HepG2 (cell line): ENCODE data around the gene ACADVL. TPM values are rescaled to one million over a fixed set of nuclear protein-coding genes. Genes with fewer than 3 reads are reported as not detected.

ENCODE experiments used
- FOSL1 ChIP-seq: sonication (generic); formaldehyde crosslinking; IDR thresholded peaks from 2 replicates; pipeline ENCODE4 v1.9.0; 2021; ENCODE audit warnings: missing genetic modification reagents, borderline replicate concordance
- GABPB1 ChIP-seq: IDR thresholded peaks from 2 replicates; pipeline ENCODE4 v1.6.1; 2016; ENCODE audit warnings: mild to moderate bottlenecking, missing genetic modification reagents, moderate library complexity, missing compliant biosample characterization
- HNRNPH1 ChIP-seq: fragments of 200-400 bp; formaldehyde crosslinking; optimal IDR thresholded peaks from 2 replicates; pipeline ENCODE3; 2017; ENCODE audit warnings: mild to moderate bottlenecking, low read depth, low read length
- HNRNPL ChIP-seq: fragments of 200-400 bp; formaldehyde crosslinking; IDR thresholded peaks from 2 replicates; pipeline ENCODE4 v1.6.1; 2017; ENCODE audit warnings: mild to moderate bottlenecking, low read depth, low read length
- MED13 ChIP-seq: sonication (generic); formaldehyde crosslinking; IDR thresholded peaks from 2 replicates; pipeline ENCODE4 v1.5.0; 2020; ENCODE audit warnings: missing genetic modification reagents
- NBN ChIP-seq: fragments of 450-650 bp; conservative IDR thresholded peaks from 2 replicates; pipeline ENCODE4 v1.6.1; 2017
- NCOR1 ChIP-seq: fragments of 200-600 bp; sonication (generic); IDR thresholded peaks from 2 replicates; pipeline ENCODE4 v1.7.0; 2017; ENCODE audit warnings: antibody characterized with exemption, low read length, borderline replicate concordance
- NR2F2 ChIP-seq: IDR thresholded peaks from 2 replicates; pipeline ENCODE4 v1.6.1; 2012; ENCODE audit warnings: low read depth, inconsistent platforms, borderline replicate concordance
- PCBP1 ChIP-seq: fragments of 200-400 bp; formaldehyde crosslinking; IDR thresholded peaks from 2 replicates; pipeline ENCODE4 v1.6.1; 2017; ENCODE audit warnings: mild to moderate bottlenecking, low read depth, low read length, borderline replicate concordance
- POLR2A ChIP-seq, 2 experiments: IDR thresholded peaks; 2 replicates each; pipeline ENCODE4 v1.6.1; 2011; ENCODE audit warnings: low read depth in 2 of 2, low read length in 2 of 2, mild to moderate bottlenecking in 1 of 2, moderate library complexity in 1 of 2; ENCODE audit not compliant: insufficient read depth in 1 of 2
- RAD21 ChIP-seq: fragments of 450-650 bp; formaldehyde crosslinking; IDR thresholded peaks from 2 replicates; pipeline ENCODE4 v1.5.0; 2020; ENCODE audit warnings: mild to moderate bottlenecking
- RCOR2 ChIP-seq: IDR thresholded peaks from 2 replicates; pipeline ENCODE4 v1.6.1; 2016; ENCODE audit warnings: missing biosample characterization, missing genetic modification reagents
- RXRA ChIP-seq: sonication (generic); formaldehyde crosslinking; IDR thresholded peaks from 2 replicates; pipeline ENCODE4 v1.5.1; 2020; ENCODE audit warnings: missing genetic modification reagents
- ZEB1 ChIP-seq: IDR thresholded peaks from 2 replicates; pipeline ENCODE4 v1.6.1; 2012; ENCODE audit warnings: mild to moderate bottlenecking, low read depth, inconsistent platforms; ENCODE audit not compliant: insufficient replicate concordance
- ZNF251 ChIP-seq: sonication (generic); formaldehyde crosslinking; IDR thresholded peaks from 2 replicates; pipeline ENCODE4 v1.9.0; 2021; ENCODE audit warnings: mild to moderate bottlenecking, missing genetic modification reagents
- ZNF264 ChIP-seq: sonication (generic); formaldehyde crosslinking; IDR thresholded peaks from 2 replicates; pipeline ENCODE4 v1.4.0; 2020; ENCODE audit warnings: missing genetic modification reagents
- ZNF282 ChIP-seq: fragments of 450-650 bp; IDR thresholded peaks from 2 replicates; pipeline ENCODE4 v1.6.1; 2018; ENCODE audit not compliant: partially characterized antibody
- ZNF33A ChIP-seq: sonication (generic); formaldehyde crosslinking; IDR thresholded peaks from 2 replicates; pipeline ENCODE4 v1.5.1; 2020; ENCODE audit warnings: missing genetic modification reagents, mild to moderate bottlenecking, moderate library complexity, borderline replicate concordance
- ZNF468 ChIP-seq: sonication (generic); formaldehyde crosslinking; IDR thresholded peaks from 2 replicates; pipeline ENCODE4 v1.8.0; 2022; ENCODE audit warnings: mild to moderate bottlenecking, moderate library complexity, missing genetic modification reagents
- ZNF550 ChIP-seq: sonication (generic); formaldehyde crosslinking; IDR thresholded peaks from 2 replicates; pipeline ENCODE4 v1.4.0; 2020; ENCODE audit warnings: mild to moderate bottlenecking, missing genetic modification reagents, borderline replicate concordance
- ZNF563 ChIP-seq: sonication (generic); formaldehyde crosslinking; IDR thresholded peaks from 2 replicates; pipeline ENCODE4 v1.8.0; 2022; ENCODE audit warnings: mild to moderate bottlenecking, moderate library complexity, missing genetic modification reagents
- ZNF598 ChIP-seq: sonication (generic); formaldehyde crosslinking; IDR thresholded peaks from 2 replicates; pipeline ENCODE4 v1.5.1; 2020; ENCODE audit warnings: mild to moderate bottlenecking, missing genetic modification reagents, borderline replicate concordance
- ZNF619 ChIP-seq: sonication (generic); formaldehyde crosslinking; IDR thresholded peaks from 2 replicates; pipeline ENCODE4 v1.4.0; 2020; ENCODE audit warnings: mild to moderate bottlenecking, missing genetic modification reagents
- ZNF749 ChIP-seq: sonication (generic); formaldehyde crosslinking; IDR thresholded peaks from 2 replicates; pipeline ENCODE4 v1.8.0; 2022; ENCODE audit warnings: mild to moderate bottlenecking, missing genetic modification reagents, moderate library complexity, borderline replicate concordance
- ZNF891 ChIP-seq: sonication (generic); formaldehyde crosslinking; IDR thresholded peaks from 2 replicates; pipeline ENCODE4 v1.5.0; 2020; ENCODE audit warnings: mild to moderate bottlenecking, missing genetic modification reagents
- polyA plus RNA-seq, 8 experiments: library from polyadenylated mRNA; depleted of rRNA in 3 of 8; stranded (reverse) in 7 of 8; unstranded in 1 of 8; fragments of >200 nt; fragmentation: Illumina TruSeq in 4 of 8; extraction: Trizol in 4 of 8; gene quantifications; 2 replicates each; pipeline versions ENCODE4 v1.2.1 to v1.2.3, GENCODE V29; 2011 to 2016; ENCODE audit warnings: low read depth in 4 of 8, missing spikeins in 1 of 8, mixed read lengths in 1 of 8; ENCODE audit not compliant: insufficient read depth in 1 of 8
- total RNA-seq, 5 experiments: library from RNA; depleted of rRNA; stranded (reverse); fragments of >200 nt; fragmentation: Illumina TruSeq; extraction: Trizol; gene quantifications; 2 replicates each; pipeline ENCODE4 v1.2.3, GENCODE V29; 2016; ENCODE audit warnings: low read depth in 1 of 5
- TF ChIP-seq, protein P1 (sequence below): sonication (generic); formaldehyde crosslinking; IDR thresholded peaks from 2 replicates; pipeline ENCODE4 v1.8.0; 2022; ENCODE audit warnings: missing genetic modification reagents, mild to moderate bottlenecking, borderline replicate concordance
- TF ChIP-seq, protein P2 (sequence below): sonication (generic); formaldehyde crosslinking; IDR thresholded peaks from 2 replicates; pipeline ENCODE4 v1.4.0; 2020; ENCODE audit warnings: mild to moderate bottlenecking, missing genetic modification reagents
- TF ChIP-seq, protein P3 (sequence below): sonication (generic); formaldehyde crosslinking; IDR thresholded peaks from 2 replicates; pipeline ENCODE4 v1.8.0; 2022; ENCODE audit warnings: low read depth, missing genetic modification reagents

ACADVL gene
- total and polyA plus RNA-seq, 2 of the 13 experiments (the other 11 are each of a cell fraction or from before 2014, with no cell fraction given): 219 to 412 TPM

DNA sequence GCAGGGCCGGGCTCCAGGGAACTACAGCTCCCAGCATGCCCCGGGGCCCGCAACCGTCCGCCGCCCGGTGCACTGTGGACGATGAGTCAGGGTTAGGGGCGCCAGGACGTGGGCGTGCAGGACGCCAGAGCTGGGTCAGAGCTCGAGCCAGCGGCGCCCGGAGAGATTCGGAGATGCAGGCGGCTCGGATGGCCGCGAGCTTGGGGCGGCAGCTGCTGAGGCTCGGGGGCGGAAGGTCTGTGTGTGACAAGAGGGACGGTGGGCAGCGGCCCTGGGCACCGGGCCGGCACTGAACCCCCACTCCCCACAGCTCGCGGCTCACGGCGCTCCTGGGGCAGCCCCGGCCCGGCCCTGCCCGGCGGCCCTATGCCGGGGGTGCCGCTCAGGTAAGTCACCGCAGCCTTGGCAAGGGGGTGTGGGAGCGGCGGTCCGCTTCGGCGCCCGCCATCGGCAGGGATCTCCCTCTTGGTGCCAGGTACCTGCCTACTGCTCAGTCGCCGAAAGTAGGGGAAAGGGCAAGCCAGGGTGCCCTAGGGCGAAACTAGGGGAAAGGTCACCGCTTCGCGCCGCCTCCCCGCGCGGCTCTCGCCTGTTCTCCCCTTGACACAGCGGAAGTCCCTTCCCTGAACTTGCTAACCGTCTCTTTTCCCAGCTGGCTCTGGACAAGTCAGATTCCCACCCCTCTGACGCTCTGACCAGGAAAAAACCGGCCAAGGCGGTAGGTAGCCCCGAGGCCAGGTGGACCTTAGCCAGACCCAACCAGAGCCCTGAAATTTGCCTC lies at the start of gene ACADVL, which contains the start of gene DLG4 (continued):
- TF ChIP-seq ZNF598 (CRISPR knock-in tag) (peak; percentile 92; the same call in 1 of the 2 replicates), POLR2A (IDR thresholded peaks at IDR 0.05; ENCODE audit: insufficient read depth in 1 of 2, low read depth in 2 of 2, low read length in 2 of 2) (peak; percentile 88 to 94), ZNF251 (CRISPR knock-in tag) (no peak), HNRNPH1 (no peak), NBN (no peak), ZNF891 (peak; percentile 53), HNRNPL (peak; percentile 67; the same call in 1 of the 2 replicates), NR2F2 (peak; percentile 5; the same call in 1 of the 2 replicates), ZNF33A (no peak), ZEB1 (peak; percentile 12), GABPB1 (CRISPR knock-in tag) (peak; percentile 88), NCOR1 (peak; percentile 15; the same call in 1 of the 2 replicates), ZNF563 (CRISPR knock-in tag) (no peak), RAD21 (CRISPR knock-in tag) (peak; percentile 46; the same call in 1 of the 2 replicates), MED13 (CRISPR knock-in tag) (no peak), ZNF619 (CRISPR knock-in tag) (0 out of 2 replicates have a peak, but pooled peaks have one; percentile 22), ZNF749 (CRISPR knock-in tag) (0 out of 2 replicates have a peak, but pooled peaks have one; percentile 22), RXRA (peak; percentile 99), ZNF264 (no peak), PCBP1 (no peak), RCOR2 (CRISPR knock-in tag) (no peak), FOSL1 (CRISPR knock-in tag) (peak; percentile 80), ZNF468 (CRISPR knock-in tag) (no peak), ZNF282 (no peak), ZNF550 (CRISPR knock-in tag) (no peak)
- TF ChIP-seq, protein P1, sequence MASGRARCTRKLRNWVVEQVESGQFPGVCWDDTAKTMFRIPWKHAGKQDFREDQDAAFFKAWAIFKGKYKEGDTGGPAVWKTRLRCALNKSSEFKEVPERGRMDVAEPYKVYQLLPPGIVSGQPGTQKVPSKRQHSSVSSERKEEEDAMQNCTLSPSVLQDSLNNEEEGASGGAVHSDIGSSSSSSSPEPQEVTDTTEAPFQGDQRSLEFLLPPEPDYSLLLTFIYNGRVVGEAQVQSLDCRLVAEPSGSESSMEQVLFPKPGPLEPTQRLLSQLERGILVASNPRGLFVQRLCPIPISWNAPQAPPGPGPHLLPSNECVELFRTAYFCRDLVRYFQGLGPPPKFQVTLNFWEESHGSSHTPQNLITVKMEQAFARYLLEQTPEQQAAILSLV (CRISPR knock-in tag): peak; percentile 87; the same call in 1 of the 2 replicates
- TF ChIP-seq, protein P2, sequence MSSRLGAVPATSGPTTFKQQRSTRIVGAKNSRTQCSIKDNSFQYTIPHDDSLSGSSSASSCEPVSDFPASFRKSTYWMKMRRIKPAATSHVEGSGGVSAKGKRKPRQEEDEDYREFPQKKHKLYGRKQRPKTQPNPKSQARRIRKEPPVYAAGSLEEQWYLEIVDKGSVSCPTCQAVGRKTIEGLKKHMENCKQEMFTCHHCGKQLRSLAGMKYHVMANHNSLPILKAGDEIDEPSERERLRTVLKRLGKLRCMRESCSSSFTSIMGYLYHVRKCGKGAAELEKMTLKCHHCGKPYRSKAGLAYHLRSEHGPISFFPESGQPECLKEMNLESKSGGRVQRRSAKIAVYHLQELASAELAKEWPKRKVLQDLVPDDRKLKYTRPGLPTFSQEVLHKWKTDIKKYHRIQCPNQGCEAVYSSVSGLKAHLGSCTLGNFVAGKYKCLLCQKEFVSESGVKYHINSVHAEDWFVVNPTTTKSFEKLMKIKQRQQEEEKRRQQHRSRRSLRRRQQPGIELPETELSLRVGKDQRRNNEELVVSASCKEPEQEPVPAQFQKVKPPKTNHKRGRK (CRISPR knock-in tag): no peak
- TF ChIP-seq, protein P3, sequence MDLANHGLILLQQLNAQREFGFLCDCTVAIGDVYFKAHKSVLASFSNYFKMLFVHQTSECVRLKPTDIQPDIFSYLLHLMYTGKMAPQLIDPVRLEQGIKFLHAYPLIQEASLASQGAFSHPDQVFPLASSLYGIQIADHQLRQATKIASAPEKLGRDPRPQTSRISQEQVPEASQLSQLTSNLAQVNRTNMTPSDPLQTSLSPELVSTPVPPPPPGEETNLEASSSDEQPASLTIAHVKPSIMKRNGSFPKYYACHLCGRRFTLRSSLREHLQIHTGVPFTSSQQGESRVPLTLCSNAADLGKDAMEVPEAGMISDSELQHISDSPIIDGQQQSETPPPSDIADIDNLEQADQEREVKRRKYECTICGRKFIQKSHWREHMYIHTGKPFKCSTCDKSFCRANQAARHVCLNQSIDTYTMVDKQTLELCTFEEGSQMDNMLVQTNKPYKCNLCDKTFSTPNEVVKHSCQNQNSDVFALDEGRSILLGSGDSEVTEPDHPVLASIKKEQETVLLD: 0 out of 2 replicates have a peak, but pooled peaks have one; percentile 36
